HepG2 (cell line): ENCODE measurements around the gene MSMB. TPM values are rescaled to one million over a fixed set of nuclear protein-coding genes. Genes with fewer than 3 reads are reported as not detected.

Experiments
- ASH2L ChIP-seq: fragments of 300-600, 200-600 bp; sonication (generic); IDR thresholded peaks from 2 replicates; pipeline ENCODE4 v1.7.0; 2017; ENCODE audit warnings: low read depth, mild to moderate bottlenecking, moderate library complexity, mixed read lengths, low read length; ENCODE audit not compliant: insufficient read length
- BCL3 ChIP-seq: sonication (generic); formaldehyde crosslinking; IDR thresholded peaks from 2 replicates; pipeline ENCODE4 v1.5.1; 2020; ENCODE audit warnings: mild to moderate bottlenecking, missing genetic modification reagents, moderate library complexity
- CC2D1A ChIP-seq: sonication (generic); formaldehyde crosslinking; IDR thresholded peaks from 2 replicates; pipeline ENCODE4 v1.8.1; 2023; ENCODE audit warnings: mild to moderate bottlenecking, missing genetic modification reagents
- CSRNP1 ChIP-seq: sonication (generic); formaldehyde crosslinking; IDR thresholded peaks from 2 replicates; pipeline ENCODE4 v1.8.1; 2023; ENCODE audit warnings: mild to moderate bottlenecking, missing genetic modification reagents
- KMT2A ChIP-seq: sonication (generic); formaldehyde crosslinking; IDR thresholded peaks from 2 replicates; pipeline ENCODE4 v1.4.0; 2020; ENCODE audit warnings: missing genetic modification reagents
- PBX3 ChIP-seq: sonication (generic); formaldehyde crosslinking; IDR thresholded peaks from 2 replicates; pipeline ENCODE4 v1.8.1; 2023; ENCODE audit warnings: missing genetic modification reagents, inconsistent platforms, borderline replicate concordance
- PHF5A ChIP-seq: IDR thresholded peaks from one replicate; pipeline ENCODE4 v1.6.1; 2018; ENCODE audit warnings: low read depth, missing genetic modification reagents; ENCODE audit not compliant: unreplicated experiment
- RFXAP ChIP-seq: sonication (generic); formaldehyde crosslinking; IDR thresholded peaks from 2 replicates; pipeline ENCODE4 v1.4.0; 2020; ENCODE audit warnings: missing genetic modification reagents, borderline replicate concordance
- SUZ12 ChIP-seq: fragments of 150-350 bp; IDR thresholded peaks from 2 replicates; pipeline ENCODE4 v1.6.1; 2014; ENCODE audit warnings: low read depth, low read length
- THAP11 ChIP-seq: IDR thresholded peaks from 2 replicates; pipeline ENCODE4 v1.6.1; 2016; ENCODE audit warnings: missing biosample characterization, missing genetic modification reagents
- TOPORS ChIP-seq: sonication (generic); formaldehyde crosslinking; IDR thresholded peaks from 2 replicates; pipeline ENCODE4 v1.8.0; 2023; ENCODE audit warnings: mild to moderate bottlenecking, missing genetic modification reagents
- ZBTB38 ChIP-seq: sonication (generic); formaldehyde crosslinking; IDR thresholded peaks from 2 replicates; pipeline ENCODE4 v1.5.1; 2020; ENCODE audit warnings: mild to moderate bottlenecking, missing genetic modification reagents
- ZBTB40 ChIP-seq, 2 experiments: fragments of 450-650 bp in 1 of 2; sonication (generic) in 1 of 2; formaldehyde crosslinking in 1 of 2; IDR thresholded peaks; 2 replicates each; pipeline versions ENCODE4 v1.6.1 to v1.8.0; 2016 to 2022; ENCODE audit warnings: antibody characterized with exemption in 1 of 2, mild to moderate bottlenecking in 1 of 2, missing genetic modification reagents in 1 of 2
- ZKSCAN8 ChIP-seq: IDR thresholded peaks from 2 replicates; pipeline ENCODE4 v1.6.1; 2016; ENCODE audit warnings: borderline replicate concordance, missing genetic modification reagents, missing compliant biosample characterization
- ZNF572 ChIP-seq: sonication (generic); formaldehyde crosslinking; IDR thresholded peaks from 2 replicates; pipeline ENCODE4 v1.5.1; 2020; ENCODE audit warnings: mild to moderate bottlenecking, missing genetic modification reagents
- ZNF879 ChIP-seq: sonication (generic); formaldehyde crosslinking; IDR thresholded peaks from 2 replicates; pipeline ENCODE4 v1.8.1; 2023; ENCODE audit warnings: missing genetic modification reagents
- polyA plus RNA-seq, 8 experiments: library from polyadenylated mRNA; depleted of rRNA in 3 of 8; stranded (reverse) in 7 of 8; unstranded in 1 of 8; fragments of >200 nt; fragmentation: Illumina TruSeq in 4 of 8; extraction: Trizol in 4 of 8; gene quantifications; 2 replicates each; pipeline versions ENCODE4 v1.2.1 to v1.2.3, GENCODE V29; 2011 to 2016; ENCODE audit warnings: low read depth in 4 of 8, missing spikeins in 1 of 8, mixed read lengths in 1 of 8; ENCODE audit not compliant: insufficient read depth in 1 of 8
- total RNA-seq, 5 experiments: library from RNA; depleted of rRNA; stranded (reverse); fragments of >200 nt; fragmentation: Illumina TruSeq; extraction: Trizol; gene quantifications; 2 replicates each; pipeline ENCODE4 v1.2.3, GENCODE V29; 2016; ENCODE audit warnings: low read depth in 1 of 5

The MSMB gene
- total and polyA plus RNA-seq, 2 of the 13 experiments (the other 11 are each of a cell fraction or from before 2014, with no cell fraction given), result 0.84 TPM; not detected in 1

GRCh38 chr10:46052791-46053375 is 6.8 kb upstream of the MSMB start (continued):
- TF ChIP-seq PHF5A (CRISPR knock-in tag), result peak; percentile 5
- TF ChIP-seq ZNF572 (CRISPR knock-in tag), result no peak
- no peak for TF ChIP-seq BCL3 (CRISPR knock-in tag)
- peak; percentile 15; the same call in 1 of the 2 replicates for TF ChIP-seq RFXAP (CRISPR knock-in tag)
- no peak for TF ChIP-seq ZKSCAN8
- TF ChIP-seq ZBTB38 (CRISPR knock-in tag), result no peak
- no peak for TF ChIP-seq TOPORS (CRISPR knock-in tag)
- no peak for TF ChIP-seq PBX3 (CRISPR knock-in tag)
- TF ChIP-seq SUZ12, result no peak
- no peak for TF ChIP-seq CSRNP1 (CRISPR knock-in tag)
- TF ChIP-seq ZBTB40 (IDR thresholded peaks at IDR 0.05), result no peak
- peak; percentile 38 for TF ChIP-seq ZBTB40 (CRISPR knock-in tag; IDR thresholded peaks at IDR 0.05)
- no peak for TF ChIP-seq ZNF879 (CRISPR knock-in tag)
- TF ChIP-seq KMT2A (CRISPR knock-in tag), result no peak
- no peak for TF ChIP-seq CC2D1A
- no peak for TF ChIP-seq THAP11
- TF ChIP-seq ASH2L, result no peak
